Fibroblast of lung (primary cell): ENCODE data around the gene KCMF1. TPM values are rescaled to one million over a fixed set of nuclear protein-coding genes. Genes with fewer than 3 reads are reported as not detected.

Experiments
- DNase-seq, 2 donors: peaks; one replicate each; pipeline versions ENCODE4 v3.0.0 to v3.0.0-alpha.2; 2010; ENCODE audit warnings: low read depth in 2 of 2
- H2AFZ ChIP-seq: 2 replicates; pipeline ENCODE4 v1.5.1; 2012; ENCODE audit warnings: low read length, control low read depth, inconsistent platforms
- H3K27ac ChIP-seq: 2 replicates; pipeline ENCODE4 v1.5.1; 2011; ENCODE audit warnings: low read length, control low read depth; ENCODE audit not compliant: insufficient read depth
- H3K27me3 ChIP-seq: 2 replicates; pipeline ENCODE4 v1.5.1; 2011; ENCODE audit warnings: mild to moderate bottlenecking, low read length; ENCODE audit not compliant: control insufficient read depth, insufficient read depth
- H3K36me3 ChIP-seq: 2 replicates; pipeline ENCODE4 v1.5.1; 2011; ENCODE audit warnings: low read length; ENCODE audit not compliant: control insufficient read depth, insufficient read depth
- H3K4me1 ChIP-seq: 2 replicates; pipeline ENCODE4 v1.5.1; 2011; ENCODE audit warnings: low read length; ENCODE audit not compliant: control insufficient read depth, insufficient read depth; ENCODE audit errors: extremely low read depth
- H3K4me2 ChIP-seq: 2 replicates; pipeline ENCODE4 v1.5.1; 2011; ENCODE audit warnings: low read length, control low read depth; ENCODE audit not compliant: insufficient read depth; ENCODE audit errors: extremely low read depth
- H3K4me3 ChIP-seq, 4 experiments: fragments of 200-600 bp in 1 of 4; sonication (generic) in 1 of 4; replicated peaks in 1 of 4; 2 replicates each; pipeline ENCODE4 v1.5.1; 2011 to 2016; ENCODE audit warnings: low read length in 4 of 4, low read depth in 3 of 4, mild to moderate bottlenecking in 3 of 4, control low read depth in 2 of 4, inconsistent platforms in 1 of 4, mixed read lengths in 1 of 4; ENCODE audit not compliant: insufficient read depth in 1 of 4; ENCODE audit errors: control extremely low read depth in 1 of 4
- H3K79me2 ChIP-seq: 2 replicates; pipeline ENCODE4 v1.5.1; 2012; ENCODE audit warnings: mild to moderate bottlenecking, low read length, inconsistent platforms; ENCODE audit not compliant: control insufficient read depth, insufficient read depth
- H3K9ac ChIP-seq: 2 replicates; pipeline ENCODE4 v1.5.1; 2011; ENCODE audit warnings: mild to moderate bottlenecking, low read length, control low read depth; ENCODE audit not compliant: insufficient read depth
- H3K9me3 ChIP-seq: 2 replicates; pipeline ENCODE4 v1.5.1; 2012; ENCODE audit warnings: low read depth, low read length; ENCODE audit not compliant: control insufficient read depth, insufficient read depth
- H4K20me1 ChIP-seq: 2 replicates; pipeline ENCODE4 v1.5.1; 2011; ENCODE audit warnings: low read length; ENCODE audit not compliant: control insufficient read depth, insufficient read depth; ENCODE audit errors: extremely low read depth
- EZH2 ChIP-seq: IDR thresholded peaks from 2 replicates; pipeline ENCODE4 v1.5.1; 2012; ENCODE audit warnings: low read length, control low read depth, mild to moderate bottlenecking; ENCODE audit errors: missing control alignments
- polyA plus RNA-seq, 2 donors: library from polyadenylated mRNA; depleted of rRNA in 1 of 2; stranded (reverse) in 1 of 2; unstranded in 1 of 2; fragments of >200 nt; gene quantifications; 2 replicates each; pipeline ENCODE4 v1.2.1, GENCODE V29; 2011 to 2012; ENCODE audit warnings: missing spikeins in 1 of 2
- total RNA-seq: library from RNA; depleted of rRNA; stranded (reverse); fragments of >200 nt; gene quantifications from 2 replicates; pipeline ENCODE4 v1.2.1, GENCODE V29; 2014
- TF ChIP-seq, protein P1 (sequence below), 2 donors: IDR thresholded peaks in 1 of 2; conservative IDR thresholded peaks in 1 of 2; 1 replicate in 1 of 2; 2 replicates in 1 of 2; pipeline ENCODE4 v1.5.1; 2011 to 2012; ENCODE audit warnings: low read length in 2 of 2, control low read depth in 1 of 2, inconsistent platforms in 1 of 2, low read depth in 1 of 2, mild to moderate bottlenecking in 1 of 2

The KCMF1 gene
- total and polyA plus RNA-seq, 2 donors (not counting 1 experiment from before 2014, with no cell fraction given) = 61.8 to 120 TPM

- Histone ChIP-seq H3K36me3 (no peaks in the 10 kb centered on the region), H2AFZ (no peak overlapping the region), H3K27ac (peak overlapping the region; percentile 54), H3K4me1 (peaks cover 26% of the 10 kb centered on the region), H3K79me2 (peaks cover 7% of the 10 kb centered on the region), H3K4me3 (no peak overlapping the region), H4K20me1 (no peaks in the 10 kb centered on the region), H3K9ac (no peak overlapping the region), H3K9me3 (no peaks in the 10 kb centered on the region), H3K27me3 (no peaks in the 10 kb centered on the region), H3K4me2 (no peak overlapping the region)
- TF ChIP-seq, protein P1, sequence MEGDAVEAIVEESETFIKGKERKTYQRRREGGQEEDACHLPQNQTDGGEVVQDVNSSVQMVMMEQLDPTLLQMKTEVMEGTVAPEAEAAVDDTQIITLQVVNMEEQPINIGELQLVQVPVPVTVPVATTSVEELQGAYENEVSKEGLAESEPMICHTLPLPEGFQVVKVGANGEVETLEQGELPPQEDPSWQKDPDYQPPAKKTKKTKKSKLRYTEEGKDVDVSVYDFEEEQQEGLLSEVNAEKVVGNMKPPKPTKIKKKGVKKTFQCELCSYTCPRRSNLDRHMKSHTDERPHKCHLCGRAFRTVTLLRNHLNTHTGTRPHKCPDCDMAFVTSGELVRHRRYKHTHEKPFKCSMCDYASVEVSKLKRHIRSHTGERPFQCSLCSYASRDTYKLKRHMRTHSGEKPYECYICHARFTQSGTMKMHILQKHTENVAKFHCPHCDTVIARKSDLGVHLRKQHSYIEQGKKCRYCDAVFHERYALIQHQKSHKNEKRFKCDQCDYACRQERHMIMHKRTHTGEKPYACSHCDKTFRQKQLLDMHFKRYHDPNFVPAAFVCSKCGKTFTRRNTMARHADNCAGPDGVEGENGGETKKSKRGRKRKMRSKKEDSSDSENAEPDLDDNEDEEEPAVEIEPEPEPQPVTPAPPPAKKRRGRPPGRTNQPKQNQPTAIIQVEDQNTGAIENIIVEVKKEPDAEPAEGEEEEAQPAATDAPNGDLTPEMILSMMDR (conservative IDR thresholded peaks at IDR 0.05 in 1 of 2, IDR thresholded peaks at IDR 0.05 in 1 of 2; ENCODE audit: low read depth in 1 of 2, low read length in 2 of 2) = no peak
- no peak for TF ChIP-seq EZH2
- DNase-seq = no peak
These were observed 8.0 kb upstream of the KCMF1 start for GRCh38 chr2:84962917-84963316.

- Histone ChIP-seq H3K79me2 (peaks cover 11% of the 10 kb centered on the region), H3K27me3 (no peaks in the 10 kb centered on the region), H3K27ac (peak overlapping the region; percentile 54), H4K20me1 (no peaks in the 10 kb centered on the region), H2AFZ (no peak overlapping the region), H3K9me3 (no peaks in the 10 kb centered on the region), H3K4me2 (peak overlapping the region; percentile 15), H3K4me3 (no peak overlapping the region), H3K36me3 (no peaks in the 10 kb centered on the region), H3K9ac (no peak overlapping the region), H3K4me1 (peaks cover 23% of the 10 kb centered on the region)
- TF ChIP-seq EZH2 = no peak
- TF ChIP-seq, protein P1 (conservative IDR thresholded peaks at IDR 0.05 in 1 of 2, IDR thresholded peaks at IDR 0.05 in 1 of 2; ENCODE audit: low read depth in 1 of 2, low read length in 2 of 2) = no peak
- DNase-seq = no peak
These were observed 7.7 kb upstream of the KCMF1 start for GRCh38 chr2:84963323-84963691.

GRCh38 chr2:84963692-84964405 is 7.1 kb upstream of the KCMF1 start:
- Histone ChIP-seq H4K20me1 (no peaks in the 10 kb centered on the region), H3K9ac (no peak overlapping the region), H3K79me2 (peaks cover 15% of the 10 kb centered on the region), H3K27ac (peak overlapping the region; percentile 54), H2AFZ (no peak overlapping the region), H3K4me3 (no peak overlapping the region), H3K36me3 (no peaks in the 10 kb centered on the region), H3K27me3 (no peaks in the 10 kb centered on the region), H3K9me3 (no peaks in the 10 kb centered on the region), H3K4me2 (peak overlapping the region; percentile 73), H3K4me1 (peaks cover 20% of the 10 kb centered on the region)
- TF ChIP-seq EZH2 = no peak
- TF ChIP-seq, protein P1 (conservative IDR thresholded peaks at IDR 0.05 in 1 of 2, IDR thresholded peaks at IDR 0.05 in 1 of 2; ENCODE audit: low read depth in 1 of 2, low read length in 2 of 2) = no peak
- peak; percentile 85 to 94 for DNase-seq
